Measurements from ENCODE around the gene STXBP5L. TPM values are rescaled to one million over a fixed set of nuclear protein-coding genes. Genes with fewer than 3 reads are reported as not detected.

STXBP5L gene

DNA sequence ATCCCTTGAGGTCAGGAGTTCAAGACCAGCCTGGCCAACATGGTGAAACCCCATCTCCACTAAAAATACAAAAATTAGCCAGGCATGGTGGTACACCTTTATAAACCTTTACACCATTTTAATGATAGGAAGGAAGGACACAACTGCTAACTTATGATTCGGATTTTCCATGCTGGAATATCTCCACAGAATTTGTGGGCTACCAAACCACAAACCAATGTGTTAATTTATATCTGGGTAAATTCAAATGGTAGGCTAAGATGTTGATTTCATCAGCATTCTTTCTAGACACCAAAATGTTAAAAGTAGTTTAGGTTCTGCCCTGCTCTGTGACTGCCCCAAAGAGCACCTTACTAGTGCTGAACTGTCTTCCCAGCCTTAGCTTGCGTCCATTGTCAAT lies 565.0 kb downstream of the STXBP5L start:
- Histone ChIP-seq H4K91ac (ENCODE audit: low read length) (no peak overlapping the region), H2AFZ (ENCODE audit: low read depth, low read length) (no peak overlapping the region), H3K4me3 (ENCODE audit: insufficient read depth in 1 of 2, low read depth in 1 of 2, low read length in 2 of 2) (no peak overlapping the region), H3K14ac (ENCODE audit: low read length in 2 of 2) (no peak overlapping the region), H2AK5ac (ENCODE audit: low read length, severe bottlenecking) (no peak overlapping the region), H3K4ac (ENCODE audit: low read depth in 1 of 2, low read length in 2 of 2) (no peak overlapping the region), H3K27me3 (ENCODE audit: control insufficient read depth in 1 of 2, insufficient read depth in 1 of 2, low read length in 2 of 2) (no peaks in the 10 kb centered on the region), H2BK5ac (ENCODE audit: low read depth, low read length, poor library complexity, severe bottlenecking) (no peak overlapping the region), H3K4me1 (ENCODE audit: control insufficient read depth, insufficient read depth, low read depth, low read length) (peaks cover 1% of the 10 kb centered on the region), H3K9ac (ENCODE audit: low read length) (no peak overlapping the region), H2BK120ac (ENCODE audit: low read depth, low read length) (no peak overlapping the region), H3K9me3 (ENCODE audit: control insufficient read depth, low read length) (no peaks in the 10 kb centered on the region), H2BK15ac (ENCODE audit: low read depth, poor library complexity, severe bottlenecking) (no peak overlapping the region), H3K4me2 (ENCODE audit: low read length, poor library complexity, severe bottlenecking) (no peak overlapping the region), H3K27ac (ENCODE audit: low read length, poor library complexity, severe bottlenecking) (no peak overlapping the region), H2BK12ac (ENCODE audit: low read length in 2 of 2) (no peak overlapping the region), H3K36me3 (ENCODE audit: control insufficient read depth in 1 of 2, insufficient read depth in 2 of 2, low read depth in 1 of 2, low read length in 2 of 2) (no peaks in the 10 kb centered on the region), H4K8ac (ENCODE audit: low read length) (no peak overlapping the region), H3K23ac (ENCODE audit: low read length in 2 of 2) (no peak overlapping the region), H3K18ac (ENCODE audit: low read depth in 1 of 2, low read length in 2 of 2) (no peak overlapping the region), H3K79me1 (replicated peaks; ENCODE audit: low read length, poor library complexity, severe bottlenecking) (peaks cover 5% of the 10 kb centered on the region)
- WGBS = 100% methylated on average over 1 of the region's 2 CpGs
- DNase-seq = no peak

Small RNA genes within 50 kb of the gene (small RNA-seq; reads per million reads assigned to genes)
- not detected for gene MIR5682 (ENCODE audit: low read depth)

All from mesenchymal stem cell (in vitro differentiated cells and primary cell).